ENCODE data around the gene TP53I11.

The TP53I11 gene

DNA sequence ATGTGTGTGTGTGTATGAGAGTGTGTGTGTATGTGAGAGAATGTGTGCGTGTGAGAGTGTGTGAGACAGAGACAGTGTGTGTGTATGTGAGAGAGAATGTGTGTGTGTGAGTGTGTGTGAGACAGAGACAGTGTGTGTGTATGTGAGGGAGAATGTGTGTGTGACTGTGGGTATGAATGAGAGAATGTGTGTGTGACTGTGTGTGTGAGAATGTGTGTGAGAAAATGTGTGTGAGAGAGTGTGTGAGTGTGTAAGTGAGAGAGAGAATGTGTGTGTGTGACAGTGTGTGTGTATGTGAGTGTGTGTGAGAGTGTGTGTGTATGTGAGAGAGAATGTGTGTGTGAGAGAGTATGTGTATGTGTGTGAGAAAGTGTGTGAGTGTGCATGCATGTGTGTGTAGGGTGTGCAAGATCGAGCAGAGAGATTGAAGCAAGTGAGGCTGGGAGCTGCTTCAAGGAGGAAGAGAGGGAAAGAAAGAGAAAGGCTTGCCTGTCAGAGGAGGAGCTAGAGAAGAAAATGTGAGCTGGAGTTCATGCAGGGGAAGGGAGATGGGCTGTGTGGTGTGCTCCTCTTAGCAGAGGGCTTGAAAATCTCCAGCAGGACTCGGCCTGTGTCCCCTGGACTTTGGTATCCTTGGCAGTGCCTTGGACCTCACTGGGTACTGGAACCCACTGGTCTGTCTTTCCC is 27.7 kb upstream of the TP53I11 start:
- no peak for DNase-seq

DNA sequence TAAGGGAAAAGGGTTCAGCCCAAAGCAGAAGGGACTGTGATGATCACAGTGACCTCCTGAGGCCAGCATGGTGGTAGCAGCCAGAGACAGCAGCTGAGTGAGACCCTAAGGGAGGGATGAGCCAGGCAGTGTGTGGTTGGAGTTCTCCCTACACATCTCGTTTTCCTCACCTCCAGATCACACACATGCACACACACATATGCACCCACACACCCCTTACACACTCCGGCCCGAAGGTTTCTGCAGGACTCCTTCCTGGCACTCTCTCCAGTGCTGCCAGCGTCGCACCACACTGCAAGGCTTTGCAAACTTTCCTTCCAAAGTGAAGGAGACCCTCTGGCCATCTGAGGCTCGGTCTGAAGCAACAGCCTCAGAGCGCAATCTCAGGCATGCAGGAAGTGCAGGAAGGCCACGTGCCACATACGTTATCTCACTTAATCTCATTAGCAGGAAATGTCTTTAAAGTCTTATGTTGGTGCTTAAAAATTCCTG is 26.9 kb upstream of the TP53I11 start:
- DNase-seq = no peak

- DNase-seq = no peak
These were observed 25.9 kb upstream of the TP53I11 start for GRCh38 chr11:44976576-44976975.

- DNase-seq = no peak
These were observed 23.8 kb upstream of the TP53I11 start for GRCh38 chr11:44974402-44975000.

GRCh38 chr11:44973632-44974401 is 23.1 kb upstream of the TP53I11 start:
- no peak for DNase-seq

DNA sequence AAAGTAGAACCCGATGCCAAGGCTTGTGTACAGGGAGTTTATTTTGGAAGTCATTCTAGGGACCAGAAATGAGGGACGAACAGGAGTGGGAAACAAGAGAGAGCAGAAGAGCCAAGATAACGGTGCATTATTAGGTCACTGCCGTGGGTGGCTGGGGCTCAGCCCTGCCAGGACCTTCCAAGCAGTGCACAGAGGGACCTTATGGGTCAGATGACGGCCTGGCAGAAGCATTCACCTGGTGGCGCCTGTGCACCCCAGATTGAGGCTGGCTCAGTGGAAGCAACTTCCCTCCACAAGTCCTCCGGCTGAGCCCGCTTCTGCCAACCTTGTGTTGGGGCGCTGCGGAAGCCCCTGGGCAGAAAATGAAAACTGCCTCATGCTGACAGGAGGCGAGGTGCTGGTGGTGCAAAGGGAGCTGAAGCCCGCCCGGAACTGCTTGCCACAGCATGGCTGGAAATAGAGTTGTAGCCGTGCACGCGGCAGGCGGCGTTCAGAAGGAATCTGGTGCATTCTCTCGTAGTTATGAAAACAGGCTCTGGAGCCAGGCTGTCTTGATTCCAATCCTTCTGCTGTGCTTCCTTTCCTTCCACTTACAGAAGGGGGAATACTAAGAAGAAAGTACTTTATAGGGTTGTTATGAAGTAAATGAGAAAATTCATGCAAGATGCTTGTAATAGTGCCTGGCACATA is 22.2 kb upstream of the TP53I11 start:
- no peak for DNase-seq

DNA sequence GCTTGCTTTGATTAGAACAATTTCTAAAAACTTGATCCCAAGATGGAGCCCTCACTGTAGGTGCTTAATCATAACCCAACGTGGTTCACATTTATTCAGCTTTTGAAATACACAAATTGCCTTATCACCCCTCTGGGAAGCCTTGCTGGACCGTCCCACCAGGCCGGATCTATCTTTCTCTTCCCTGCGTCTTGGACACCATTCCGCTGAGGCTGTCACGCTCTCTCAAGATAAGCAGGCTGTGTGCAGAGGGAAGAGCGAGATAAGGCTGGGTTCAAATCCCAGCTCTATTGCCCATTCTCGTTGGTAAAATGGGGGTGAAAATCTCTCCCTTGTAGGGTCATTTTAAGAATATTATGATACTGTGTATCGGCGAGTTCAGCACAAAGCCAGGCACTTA is 20.5 kb upstream of the TP53I11 start:
- no peak for DNase-seq

DNA sequence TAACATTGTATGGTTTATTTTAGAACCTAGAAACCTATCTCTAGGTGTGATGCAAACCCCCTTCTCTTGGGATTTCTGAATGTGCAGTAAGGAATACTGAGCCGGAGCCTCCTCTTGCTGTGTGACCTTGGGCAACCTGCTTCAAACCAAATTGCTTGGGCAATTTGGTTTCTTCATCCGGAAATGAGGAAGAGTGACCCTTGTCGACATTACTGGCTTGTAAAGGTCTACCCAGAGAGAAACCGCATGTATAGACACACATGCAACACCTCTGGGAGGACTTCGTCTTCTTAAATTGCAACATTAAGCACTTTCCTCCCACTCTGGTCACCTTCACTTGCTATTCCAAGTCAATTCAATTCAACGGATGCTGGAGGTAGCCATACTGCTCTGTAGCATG is 19.6 kb upstream of the TP53I11 start:
- no peak for DNase-seq

DNA sequence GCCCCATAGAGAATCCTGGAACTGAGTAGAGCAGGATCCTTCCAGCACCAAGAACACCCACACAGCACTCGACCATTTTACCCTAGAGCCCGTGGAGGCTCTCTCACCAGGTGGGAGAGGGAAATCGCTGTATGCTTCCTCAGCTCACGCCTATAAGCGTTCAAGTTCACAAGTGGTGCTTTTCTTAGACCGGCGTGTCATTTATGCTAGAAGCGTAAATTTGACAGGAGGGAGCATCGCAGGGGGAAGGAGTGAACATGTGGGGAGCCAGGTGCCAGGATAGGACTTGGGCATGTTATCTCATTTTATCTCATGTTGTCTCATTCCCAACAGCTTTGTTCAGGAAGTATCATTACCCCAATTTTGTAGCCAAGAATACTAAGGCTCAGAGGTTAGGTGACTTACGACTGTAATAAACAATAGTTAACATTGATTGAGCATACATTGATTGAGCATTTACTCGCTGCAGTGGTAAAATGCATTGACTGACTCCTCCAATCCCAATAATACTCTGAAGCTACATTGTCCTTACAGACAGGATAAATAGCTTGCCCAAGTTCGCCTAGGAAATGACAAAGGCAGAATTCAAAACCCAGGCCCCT is 19.1 kb upstream of the TP53I11 start:
- no peak for DNase-seq

DNA sequence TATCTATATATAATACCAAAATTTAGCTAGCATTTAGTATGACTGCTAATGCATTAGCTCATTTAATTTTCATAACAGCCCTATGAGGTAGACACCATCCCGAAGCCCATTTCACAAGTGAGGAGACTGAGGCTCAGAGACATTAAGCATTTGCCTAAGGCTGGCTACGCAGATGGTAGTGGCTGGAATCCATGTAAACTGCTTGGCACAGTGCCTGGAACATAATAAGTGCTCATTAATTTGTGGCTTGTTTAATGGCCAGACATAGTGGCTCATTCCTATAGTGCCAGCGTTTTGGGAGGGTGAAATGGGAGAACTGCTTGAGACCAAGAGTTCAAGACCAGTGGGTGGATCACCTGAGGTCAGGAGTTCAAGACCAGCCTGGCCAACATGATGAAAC is 17.8 kb upstream of the TP53I11 start:
- DNase-seq = no peak

GRCh38 chr11:44967930-44968496 is 17.3 kb upstream of the TP53I11 start:
- DNase-seq = no peak

GRCh38 chr11:44966694-44967093 is 16.0 kb upstream of the TP53I11 start:
- DNase-seq = no peak

GRCh38 chr11:44964526-44965209 is 14.0 kb upstream of the TP53I11 start:
- DNase-seq = no peak

DNA sequence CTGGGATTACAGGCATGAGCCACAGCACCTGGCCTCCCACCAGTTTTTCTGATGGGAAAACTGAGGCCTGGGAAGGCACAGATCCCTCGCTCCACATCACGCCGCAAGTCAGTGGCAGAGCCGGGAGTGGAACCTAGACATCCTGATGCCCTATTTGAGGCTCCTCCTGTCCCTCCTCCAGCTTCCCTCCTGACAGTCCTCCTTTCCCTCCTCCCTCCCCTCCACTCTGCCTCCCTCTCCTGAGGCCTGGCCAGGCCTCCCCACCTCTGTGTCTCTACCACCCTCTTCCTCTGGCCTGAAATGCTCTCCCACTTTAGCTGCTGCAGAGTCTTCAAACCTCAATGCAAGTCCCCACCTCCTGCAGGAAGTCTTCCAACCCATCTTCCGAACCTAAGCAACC is 13.3 kb upstream of the TP53I11 start:
- DNase-seq = no peak

- DNase-seq = no peak
These were observed 12.5 kb upstream of the TP53I11 start for GRCh38 chr11:44963136-44963535.

- no peak for DNase-seq
These were observed 11.8 kb upstream of the TP53I11 start for GRCh38 chr11:44962464-44962863.

DNA sequence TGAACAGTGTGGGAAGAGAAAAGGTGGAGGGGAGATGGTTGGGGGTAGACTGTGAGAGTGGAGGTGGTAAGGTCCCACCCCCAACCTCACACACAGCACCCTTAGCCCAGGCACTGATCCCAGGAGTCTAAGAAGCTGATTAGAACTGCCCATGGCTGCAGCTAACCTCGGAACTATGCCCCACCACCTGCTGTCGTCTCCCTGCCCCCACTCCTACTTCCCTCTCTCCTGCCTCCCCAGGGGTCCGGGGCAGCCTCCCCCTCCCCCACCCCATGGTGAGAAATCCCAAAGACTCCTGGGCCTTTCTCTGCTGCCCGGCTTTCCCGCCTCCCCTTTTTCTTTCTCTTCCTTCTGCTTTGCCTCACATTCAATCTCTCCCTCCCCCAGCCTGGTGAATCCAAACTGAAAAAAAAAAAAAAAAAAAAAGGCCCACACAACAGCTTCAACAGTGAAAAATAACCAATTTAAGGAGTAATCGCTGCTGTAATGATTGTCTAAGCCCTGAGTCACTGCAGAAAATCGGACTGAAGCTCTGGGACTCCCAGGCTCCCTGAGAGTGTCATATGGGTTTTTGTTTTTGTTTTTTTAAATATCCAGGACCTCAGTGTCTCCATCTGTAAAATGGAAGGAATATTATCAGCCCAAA is 9.6 kb upstream of the TP53I11 start:
- DNase-seq = no peak

DNA sequence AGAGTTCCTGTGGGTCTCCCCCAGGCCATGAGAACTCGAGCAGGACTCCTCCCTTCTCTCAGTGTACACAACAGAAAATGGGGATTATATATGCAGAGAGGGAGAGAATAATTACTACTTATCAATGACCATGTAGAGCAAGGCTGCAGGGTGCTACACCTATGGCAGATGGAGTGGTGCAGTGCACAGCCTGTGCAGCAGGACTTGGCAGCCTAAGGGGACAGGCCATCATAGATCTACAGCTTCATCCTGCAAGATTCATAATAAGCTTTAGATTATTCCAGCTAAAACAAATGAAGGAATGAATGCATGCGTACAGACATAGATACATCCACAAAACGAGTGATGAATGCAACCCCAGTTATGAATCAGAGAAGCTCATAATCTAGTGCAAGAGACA is 8.4 kb upstream of the TP53I11 start:
- no peak for DNase-seq

DNA sequence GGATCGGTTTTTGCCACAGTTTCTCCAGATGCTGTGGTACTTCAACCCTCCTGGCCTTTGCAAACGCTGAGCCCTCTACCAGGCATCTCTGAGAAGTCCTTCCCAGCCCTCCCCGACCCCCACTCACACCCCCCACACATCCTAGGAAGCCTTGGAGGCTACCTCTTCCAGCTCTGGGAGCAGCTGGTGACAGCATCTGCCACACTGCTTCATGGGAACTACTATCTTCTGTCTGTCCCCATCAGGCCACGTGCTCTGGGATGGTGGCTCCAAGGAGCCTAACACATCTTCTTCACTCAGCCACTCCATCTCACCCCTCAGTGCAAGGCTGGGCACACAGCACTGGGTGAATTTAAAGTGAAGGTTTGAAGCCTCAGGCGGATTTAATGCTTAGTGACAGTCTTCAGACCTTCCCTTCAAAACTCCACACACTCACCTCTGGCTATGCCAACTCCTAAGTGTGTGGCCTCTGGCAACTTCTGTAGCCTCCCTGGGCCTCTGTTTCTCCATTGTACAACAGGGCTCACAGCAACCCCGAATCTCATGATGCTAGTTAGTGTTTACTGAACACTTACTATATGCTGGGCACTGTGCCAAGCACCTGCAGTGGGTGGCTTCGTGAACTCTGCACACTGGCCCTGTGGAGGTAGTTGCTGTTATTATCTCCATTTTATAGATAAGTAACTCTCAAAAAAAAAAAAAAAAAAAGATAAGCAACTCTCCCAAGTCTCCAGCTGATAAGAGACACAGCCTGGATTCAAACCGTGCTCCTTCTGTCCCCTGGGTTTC is 7.3 kb upstream of the TP53I11 start:
- DNase-seq = no peak

GRCh38 chr11:44957040-44957515 is 6.4 kb upstream of the TP53I11 start:
- DNase-seq = no peak
